ENCODE results near the gene CGRRF1.

DNA sequence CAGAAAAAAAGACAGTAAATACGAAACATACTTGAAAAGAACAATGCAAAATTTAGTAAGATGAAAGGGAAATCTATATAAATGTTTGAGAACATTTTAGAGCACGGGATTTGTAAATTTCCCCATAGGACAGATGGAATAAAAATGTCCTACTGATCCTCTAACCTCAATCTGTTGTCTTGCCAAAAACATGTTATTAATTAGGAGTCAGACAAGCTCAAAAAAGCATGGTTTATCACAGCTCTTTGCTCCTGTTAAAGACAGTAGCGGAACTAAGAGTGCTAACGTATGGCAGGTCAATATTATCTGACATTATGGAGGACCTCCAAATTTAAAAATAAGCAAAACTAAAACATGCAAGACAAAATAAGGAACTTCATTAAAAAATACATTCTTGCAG is 33.8 kb upstream of the CGRRF1 start:
- TF ChIP-seq, protein P1, sequence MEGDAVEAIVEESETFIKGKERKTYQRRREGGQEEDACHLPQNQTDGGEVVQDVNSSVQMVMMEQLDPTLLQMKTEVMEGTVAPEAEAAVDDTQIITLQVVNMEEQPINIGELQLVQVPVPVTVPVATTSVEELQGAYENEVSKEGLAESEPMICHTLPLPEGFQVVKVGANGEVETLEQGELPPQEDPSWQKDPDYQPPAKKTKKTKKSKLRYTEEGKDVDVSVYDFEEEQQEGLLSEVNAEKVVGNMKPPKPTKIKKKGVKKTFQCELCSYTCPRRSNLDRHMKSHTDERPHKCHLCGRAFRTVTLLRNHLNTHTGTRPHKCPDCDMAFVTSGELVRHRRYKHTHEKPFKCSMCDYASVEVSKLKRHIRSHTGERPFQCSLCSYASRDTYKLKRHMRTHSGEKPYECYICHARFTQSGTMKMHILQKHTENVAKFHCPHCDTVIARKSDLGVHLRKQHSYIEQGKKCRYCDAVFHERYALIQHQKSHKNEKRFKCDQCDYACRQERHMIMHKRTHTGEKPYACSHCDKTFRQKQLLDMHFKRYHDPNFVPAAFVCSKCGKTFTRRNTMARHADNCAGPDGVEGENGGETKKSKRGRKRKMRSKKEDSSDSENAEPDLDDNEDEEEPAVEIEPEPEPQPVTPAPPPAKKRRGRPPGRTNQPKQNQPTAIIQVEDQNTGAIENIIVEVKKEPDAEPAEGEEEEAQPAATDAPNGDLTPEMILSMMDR (IDR thresholded peaks at IDR 0.05; ENCODE audit: low read depth, low read length, poor library complexity, severe bottlenecking) = no peak
- TF ChIP-seq EZH2phosphoT487 (IDR thresholded peaks at IDR 0.05; ENCODE audit: borderline replicate concordance, low read length) = no peak
